ENCODE results near the gene STIM2.

Gene STIM2

GRCh38 chr4:26953770-26954423 lies 93.3 kb downstream of the STIM2 start:
- no peak for DNase-seq (ENCODE audit: extremely low spot score)
- ChIA-PET POLR2A (no interaction called here), CTCF (no interaction called here)
- TF ChIP-seq TARDBP (IDR thresholded peaks at IDR 0.05) = no peak
- no peak for TF ChIP-seq HDGF (IDR thresholded peaks at IDR 0.05; ENCODE audit: borderline replicate concordance)
- TF ChIP-seq L3MBTL2 (conservative IDR thresholded peaks at IDR 0.05) = no peak
- TF ChIP-seq SP1 (IDR thresholded peaks at IDR 0.05) = no peak
- TF ChIP-seq FOXA1 (IDR thresholded peaks at IDR 0.05) = no peak
- TF ChIP-seq NFRKB (IDR thresholded peaks at IDR 0.05) = no peak
- no peak for TF ChIP-seq ZNF384 (IDR thresholded peaks at IDR 0.05)
- no peak for TF ChIP-seq ARNT (IDR thresholded peaks at IDR 0.05)
- no peak for TF ChIP-seq FOXK2 (IDR thresholded peaks at IDR 0.05)
- TF ChIP-seq LEF1 (IDR thresholded peaks at IDR 0.05; ENCODE audit: borderline replicate concordance) = no peak
- no peak for TF ChIP-seq ELF4 (IDR thresholded peaks at IDR 0.05)
- TF ChIP-seq FOXM1 (IDR thresholded peaks at IDR 0.05; ENCODE audit: borderline replicate concordance) = no peak
- TF ChIP-seq CTBP1 (IDR thresholded peaks at IDR 0.05; ENCODE audit: borderline replicate concordance) = no peak
- no peak for TF ChIP-seq BHLHE40 (IDR thresholded peaks at IDR 0.05; ENCODE audit: borderline replicate concordance)
- TF ChIP-seq PKNOX1 (IDR thresholded peaks at IDR 0.05) = no peak
- no peak for TF ChIP-seq SUZ12 (IDR thresholded peaks at IDR 0.05)

DNA sequence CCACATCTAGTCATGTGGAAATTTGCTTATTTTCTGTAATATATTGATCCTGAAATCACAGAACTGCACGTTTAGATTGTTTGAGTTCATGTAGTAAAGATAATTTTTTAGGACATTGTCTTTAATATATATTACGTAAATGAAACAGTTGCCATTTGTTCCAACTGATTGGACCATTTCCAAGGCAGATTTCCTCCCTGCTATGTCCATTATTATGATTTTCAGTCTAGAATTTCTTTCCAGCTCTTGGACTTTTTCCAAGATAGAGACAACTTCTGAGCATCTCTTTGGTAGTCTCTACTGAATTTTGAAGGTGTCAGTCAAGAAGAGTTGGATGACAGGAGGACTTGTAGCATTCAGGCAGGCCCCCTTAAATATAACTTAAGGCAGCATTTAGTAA lies 94.6 kb downstream of the STIM2 start:
- no peak for TF ChIP-seq SP1 (IDR thresholded peaks at IDR 0.05)
- TF ChIP-seq FOXK2 (IDR thresholded peaks at IDR 0.05) = no peak
- no peak for TF ChIP-seq CTBP1 (IDR thresholded peaks at IDR 0.05; ENCODE audit: borderline replicate concordance)
- TF ChIP-seq NFRKB (IDR thresholded peaks at IDR 0.05) = no peak
- no peak for TF ChIP-seq SUZ12 (IDR thresholded peaks at IDR 0.05)
- TF ChIP-seq ZNF384 (IDR thresholded peaks at IDR 0.05) = no peak
- no peak for TF ChIP-seq LEF1 (IDR thresholded peaks at IDR 0.05; ENCODE audit: borderline replicate concordance)
- CTCF ChIA-PET = no interaction called here
- POLR2A ChIA-PET = no interaction called here
- DNase-seq (ENCODE audit: extremely low spot score) = no peak

DNA sequence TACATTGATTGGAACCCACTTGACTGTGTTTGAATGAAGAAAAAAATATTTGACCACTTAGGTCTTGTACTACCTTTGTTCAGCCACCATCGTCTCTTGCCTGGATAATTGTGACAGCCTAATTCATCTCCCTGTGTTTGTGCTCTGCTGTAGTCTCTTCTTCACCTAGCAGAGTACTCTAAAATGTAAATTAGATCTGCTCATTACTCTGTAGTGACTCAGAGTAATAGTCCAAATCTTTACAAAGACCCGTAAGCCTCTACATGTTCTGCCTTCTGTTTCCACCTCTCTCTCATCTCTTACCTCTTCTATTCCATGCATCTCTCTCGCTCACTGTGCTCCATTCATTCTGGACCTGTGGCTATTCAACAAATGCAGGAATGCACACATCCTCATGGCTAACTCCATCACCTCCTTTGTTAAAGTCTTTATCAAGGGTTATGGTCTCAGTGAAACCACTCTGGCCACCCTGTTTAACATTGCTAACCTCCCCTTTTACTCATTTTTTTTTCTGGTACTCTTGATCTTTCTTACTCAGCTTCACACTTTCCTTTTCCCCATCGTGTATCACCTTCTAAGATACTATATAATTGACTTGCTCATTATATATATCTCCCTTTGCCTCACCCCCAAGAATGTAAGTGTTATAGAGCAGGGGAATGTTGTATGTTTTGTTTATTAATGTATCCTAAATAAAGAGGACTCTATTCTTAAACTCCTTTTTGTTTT lies 98.4 kb downstream of the STIM2 start:
- POLR2A ChIA-PET = no interaction called here

GRCh38 chr4:26959654-26960047 lies 99.0 kb downstream of the STIM2 start:
- DNase-seq (ENCODE audit: extremely low spot score) = no peak
- TF ChIP-seq TARDBP (IDR thresholded peaks at IDR 0.05) = no peak
- TF ChIP-seq ZNF384 (IDR thresholded peaks at IDR 0.05) = no peak
- TF ChIP-seq FOXM1 (IDR thresholded peaks at IDR 0.05; ENCODE audit: borderline replicate concordance) = no peak
- ChIA-PET POLR2A (no interaction called here), CTCF (no interaction called here)

More for the DNA sequence above, 98.4 kb downstream of the STIM2 start:
- CTCF ChIA-PET = no interaction called here
- DNase-seq (ENCODE audit: extremely low spot score) = no peak
- TF ChIP-seq PKNOX1 (IDR thresholded peaks at IDR 0.05) (no peak), ELF4 (IDR thresholded peaks at IDR 0.05) (no peak), ZNF384 (IDR thresholded peaks at IDR 0.05) (no peak), FOXA1 (IDR thresholded peaks at IDR 0.05) (no peak), SUZ12 (IDR thresholded peaks at IDR 0.05) (no peak), CTBP1 (IDR thresholded peaks at IDR 0.05; ENCODE audit: borderline replicate concordance) (no peak), SP1 (IDR thresholded peaks at IDR 0.05) (no peak), FOXM1 (IDR thresholded peaks at IDR 0.05; ENCODE audit: borderline replicate concordance) (no peak), HDGF (IDR thresholded peaks at IDR 0.05; ENCODE audit: borderline replicate concordance) (no peak), LEF1 (IDR thresholded peaks at IDR 0.05; ENCODE audit: borderline replicate concordance) (no peak), L3MBTL2 (conservative IDR thresholded peaks at IDR 0.05) (no peak), ARNT (IDR thresholded peaks at IDR 0.05) (no peak), FOXK2 (IDR thresholded peaks at IDR 0.05) (no peak)

DNA sequence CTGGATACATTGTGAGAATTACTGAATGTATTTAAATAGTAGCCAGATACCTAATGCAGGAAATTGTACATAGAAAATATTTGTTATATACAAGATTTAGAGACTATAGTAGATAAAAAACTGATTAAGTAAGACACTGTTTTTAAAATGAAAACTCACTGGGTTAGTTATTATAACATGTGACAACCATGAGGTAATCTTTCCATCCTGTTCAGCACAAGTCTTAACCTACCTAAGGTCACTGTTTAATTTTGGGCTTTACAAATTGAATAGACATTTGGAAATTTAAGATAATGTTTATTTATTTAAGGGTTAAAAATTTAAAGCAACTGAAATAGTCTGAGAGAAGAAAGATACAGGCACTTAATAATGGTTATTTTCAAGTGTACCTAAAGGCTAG lies 102.1 kb downstream of the STIM2 start:
- POLR2A ChIA-PET = no interaction called here
- TF ChIP-seq FOXA1 (IDR thresholded peaks at IDR 0.05) = no peak
- TF ChIP-seq NFRKB (IDR thresholded peaks at IDR 0.05) = no peak
- no peak for TF ChIP-seq FOXM1 (IDR thresholded peaks at IDR 0.05; ENCODE audit: borderline replicate concordance)
- TF ChIP-seq SP1 (IDR thresholded peaks at IDR 0.05) = no peak
- no peak for TF ChIP-seq ZNF384 (IDR thresholded peaks at IDR 0.05)
- TF ChIP-seq TARDBP (IDR thresholded peaks at IDR 0.05) = no peak
- no peak for TF ChIP-seq ARNT (IDR thresholded peaks at IDR 0.05)
- no peak for TF ChIP-seq ELF4 (IDR thresholded peaks at IDR 0.05)
- TF ChIP-seq L3MBTL2 (conservative IDR thresholded peaks at IDR 0.05) = no peak
- no peak for TF ChIP-seq PKNOX1 (IDR thresholded peaks at IDR 0.05)
- no peak for TF ChIP-seq HDGF (IDR thresholded peaks at IDR 0.05; ENCODE audit: borderline replicate concordance)
- TF ChIP-seq SUZ12 (IDR thresholded peaks at IDR 0.05) = no peak
- no peak for TF ChIP-seq LEF1 (IDR thresholded peaks at IDR 0.05; ENCODE audit: borderline replicate concordance)
- no peak for TF ChIP-seq BHLHE40 (IDR thresholded peaks at IDR 0.05; ENCODE audit: borderline replicate concordance)
- TF ChIP-seq CTBP1 (IDR thresholded peaks at IDR 0.05; ENCODE audit: borderline replicate concordance) = no peak
- CTCF ChIA-PET = no interaction called here
- no peak for DNase-seq (ENCODE audit: extremely low spot score)

GRCh38 chr4:26964512-26964911 lies 103.9 kb downstream of the STIM2 start:
- TF ChIP-seq SP1 (IDR thresholded peaks at IDR 0.05) = no peak
- no peak for TF ChIP-seq BHLHE40 (IDR thresholded peaks at IDR 0.05; ENCODE audit: borderline replicate concordance)
- TF ChIP-seq NFRKB (IDR thresholded peaks at IDR 0.05) = no peak
- no peak for TF ChIP-seq FOXA1 (IDR thresholded peaks at IDR 0.05)
- TF ChIP-seq CTBP1 (IDR thresholded peaks at IDR 0.05; ENCODE audit: borderline replicate concordance) = no peak
- TF ChIP-seq PKNOX1 (IDR thresholded peaks at IDR 0.05) = no peak
- no peak for TF ChIP-seq FOXM1 (IDR thresholded peaks at IDR 0.05; ENCODE audit: borderline replicate concordance)
- no peak for TF ChIP-seq TARDBP (IDR thresholded peaks at IDR 0.05)
- TF ChIP-seq SUZ12 (IDR thresholded peaks at IDR 0.05) = no peak
- no peak for TF ChIP-seq LEF1 (IDR thresholded peaks at IDR 0.05; ENCODE audit: borderline replicate concordance)
- TF ChIP-seq L3MBTL2 (conservative IDR thresholded peaks at IDR 0.05) = no peak
- no peak for TF ChIP-seq FOXK2 (IDR thresholded peaks at IDR 0.05)
- DNase-seq (ENCODE audit: extremely low spot score) = no peak
- ChIA-PET CTCF (no interaction called here), POLR2A (no interaction called here)
